ENCODE measurements around the gene ARRDC1.

ARRDC1 gene

GRCh38 chr9:137604345-137605086 lies 970 bp upstream of the ARRDC1 start:
- DNase-seq (ENCODE audit: low read depth), result no peak
- H3K4me3 ChIP-seq (ENCODE audit: low read depth, low read length), result peak overlapping the region; percentile 29
- TF ChIP-seq CTCF (IDR thresholded peaks at IDR 0.05; ENCODE audit: low read depth, low read length, missing control alignments), result no peak

GRCh38 chr9:137606005-137606621 lies 627 bp downstream of the ARRDC1 start:
- peak overlapping the region; percentile 85 for H3K4me3 ChIP-seq (ENCODE audit: low read depth, low read length)
- TF ChIP-seq CTCF (IDR thresholded peaks at IDR 0.05; ENCODE audit: low read depth, low read length, missing control alignments), result no peak
- no peak for DNase-seq (ENCODE audit: low read depth)

- H3K4me3 ChIP-seq (ENCODE audit: low read depth, low read length), result peak overlapping the region; percentile 85
- TF ChIP-seq CTCF (IDR thresholded peaks at IDR 0.05; ENCODE audit: low read depth, low read length, missing control alignments), result no peak
- no peak for DNase-seq (ENCODE audit: low read depth)
Measured at GRCh38 chr9:137606734-137607138, 1.2 kb downstream of the ARRDC1 start.

GRCh38 chr9:137607141-137607857 lies 1.8 kb downstream of the ARRDC1 start:
- no peak for TF ChIP-seq CTCF (IDR thresholded peaks at IDR 0.05; ENCODE audit: low read depth, low read length, missing control alignments)
- H3K4me3 ChIP-seq (ENCODE audit: low read depth, low read length), result peak overlapping the region; percentile 85; the same call in 1 of the 2 replicates
- DNase-seq (ENCODE audit: low read depth), result no peak

GRCh38 chr9:137610944-137611343 lies 5.5 kb downstream of the ARRDC1 start:
- no peak for DNase-seq (ENCODE audit: low read depth)
- H3K4me3 ChIP-seq (ENCODE audit: low read depth, low read length), result no peak overlapping the region
- TF ChIP-seq CTCF (IDR thresholded peaks at IDR 0.05; ENCODE audit: low read depth, low read length, missing control alignments), result no peak

- DNase-seq (ENCODE audit: low read depth), result no peak
- no peak overlapping the region for H3K4me3 ChIP-seq (ENCODE audit: low read depth, low read length)
- TF ChIP-seq CTCF (IDR thresholded peaks at IDR 0.05; ENCODE audit: low read depth, low read length, missing control alignments), result no peak
Measured at GRCh38 chr9:137611623-137612609, 6.4 kb downstream of the ARRDC1 start.

All from GM12864 (cell line).